ENCODE measurements around the gene TESPA1. TPM values are rescaled to one million over a fixed set of nuclear protein-coding genes. Genes with fewer than 3 reads are reported as not detected.

TESPA1 gene
- total and polyA plus RNA-seq, 2 of the 4 experiments (the other 2 are of a cell fraction): not detected

- CTCF ChIA-PET: no interaction called here
- Histone ChIP-seq H2BK20ac (ENCODE audit: low read depth, low read length) (no peak overlapping the region), H3K9me1 (ENCODE audit: insufficient read depth, low read length) (no peaks in the 10 kb centered on the region), H2BK15ac (ENCODE audit: low read depth, low read length) (no peak overlapping the region), H3K4me1 (ENCODE audit: control insufficient read depth, insufficient read depth, low read length) (no peaks in the 10 kb centered on the region), H3K9me3 (ENCODE audit: control insufficient read depth, insufficient read depth, low read length) (no peaks in the 10 kb centered on the region), H3K36me3 (ENCODE audit: control insufficient read depth, insufficient read depth, low read length) (no peaks in the 10 kb centered on the region), H3K27ac (ENCODE audit: insufficient read depth, low read length) (no peak overlapping the region), H3K14ac (replicated peaks; ENCODE audit: low read depth, low read length) (no peak overlapping the region), H3K23ac (ENCODE audit: low read depth, low read length) (no peak overlapping the region), H3K27me3 (ENCODE audit: control insufficient read depth, insufficient read depth, low read length) (no peaks in the 10 kb centered on the region), H2AK5ac (ENCODE audit: low read depth, low read length) (no peak overlapping the region), H4K20me1 (ENCODE audit: insufficient read depth, low read length) (no peaks in the 10 kb centered on the region), H3K4ac (ENCODE audit: low read depth, low read length) (no peak overlapping the region), H2AK9ac (replicated peaks; ENCODE audit: low read depth, low read length, poor library complexity) (no peak overlapping the region), H3K4me2 (ENCODE audit: low read depth, low read length) (no peak overlapping the region), H3K9ac (ENCODE audit: low read depth, low read length) (no peak overlapping the region), H4K8ac (ENCODE audit: low read depth in 2 of 2, low read length in 2 of 2) (no peak overlapping the region), H2BK5ac (ENCODE audit: low read depth, low read length, poor library complexity, severe bottlenecking) (no peak overlapping the region), H3K79me1 (ENCODE audit: low read depth in 1 of 2, low read length in 2 of 2) (no peaks in the 10 kb centered on the region), H4K91ac (ENCODE audit: insufficient read depth, low read depth, low read length) (no peak overlapping the region), H3K56ac (ENCODE audit: extremely low read depth, insufficient read depth, low read length) (no peak overlapping the region), H2BK120ac (ENCODE audit: low read depth, low read length) (no peak overlapping the region), H3K18ac (ENCODE audit: low read depth, low read length) (no peak overlapping the region), H3K4me3 (ENCODE audit: insufficient read depth, low read depth, low read length) (no peak overlapping the region), H2AFZ (replicated peaks; ENCODE audit: low read length, poor library complexity) (no peak overlapping the region), H4K5ac (ENCODE audit: low read depth, low read length) (no peak overlapping the region)
- 18% methylated on average over 4 of the region's 6 CpGs; no CpG with 5 or more reads in 1 of the 2 experiments for WGBS, 2 experiments (ENCODE audit: extremely low coverage in 2 of 2, insufficient read length in 1 of 2)
- in situ Hi-C loops (cut with MboI; ENCODE audit: low sequenced_read_pairs): no loop called here
- BruUV-seq (replicated peaks): no TSS peak
- intact Hi-C loops (cut with micrococcal nuclease): no loop called here
- DNase-seq: no peak
- POLR2A ChIA-PET (ENCODE audit: unreplicated experiment): no interaction called here
- dilution Hi-C loops (cut with HindIII; ENCODE audit: low sequenced_read_pairs, unreplicated experiment): no loop called here
- TF ChIP-seq RCOR1 (IDR thresholded peaks at IDR 0.05; ENCODE audit: insufficient replicate concordance, low read length) (no peak), SMC3 (IDR thresholded peaks at IDR 0.05; ENCODE audit: low read depth, low read length) (no peak)
- ATAC-seq (ENCODE audit: low read depth): no peak
Observed at GRCh38 chr12:55034218-55034617, 49.7 kb upstream of the TESPA1 start.

Measured in IMR-90 (cell line).